ENCODE measurements around the gene IL17REL. TPM values are rescaled to one million over a fixed set of nuclear protein-coding genes. Genes with fewer than 3 reads are reported as not detected.
"Not testable (repeated sequence)": the region's sequence is repeated elsewhere in the genome, so short reads cannot be mapped to it uniquely, and the experiment has no call there.

The IL17REL gene
- total RNA-seq, 1 donor from 2014 or later = not detected

DNA sequence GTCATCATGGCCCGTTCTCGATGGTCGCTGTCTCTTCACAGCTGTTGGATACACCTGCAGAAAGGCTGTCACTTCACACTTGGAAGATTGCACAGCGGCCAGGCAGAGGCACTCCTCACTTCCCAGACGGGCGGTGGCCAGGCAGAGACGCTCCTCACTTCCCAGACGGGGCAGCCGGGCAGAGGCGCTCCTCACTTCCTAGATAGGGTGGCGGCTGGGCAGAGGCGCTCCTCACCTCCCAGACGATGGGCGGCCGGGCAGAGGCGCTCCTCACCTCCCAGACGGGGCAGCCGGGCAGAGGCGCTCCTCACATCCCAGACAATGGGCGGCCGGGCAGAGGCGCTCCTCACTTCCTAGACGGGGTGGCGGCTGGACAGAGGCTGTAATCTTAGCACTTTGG lies 22.7 kb downstream of the IL17REL start:
- DNase-seq (ENCODE audit: low read depth) = not testable (repeated sequence)

DNA sequence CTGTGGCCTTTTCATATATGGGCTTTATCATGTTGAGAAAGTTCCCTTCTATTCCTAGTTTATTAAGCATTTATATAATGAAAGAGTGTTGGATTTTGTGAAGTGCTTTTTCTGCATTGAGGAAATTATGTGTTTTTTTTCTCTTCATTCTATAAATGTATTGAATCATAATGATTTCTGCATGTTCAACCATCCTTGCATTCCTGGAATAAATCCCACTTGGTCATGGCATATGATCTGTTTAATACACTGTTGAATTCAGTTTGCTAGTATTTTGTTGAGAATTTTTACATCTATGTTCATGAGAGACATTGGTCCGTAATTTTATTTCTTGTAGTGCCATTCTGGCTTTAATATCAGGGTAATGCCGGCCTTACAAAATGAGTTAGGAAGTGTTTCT lies 26.2 kb downstream of the IL17REL start:
- no peak for DNase-seq (ENCODE audit: low read depth)

DNA sequence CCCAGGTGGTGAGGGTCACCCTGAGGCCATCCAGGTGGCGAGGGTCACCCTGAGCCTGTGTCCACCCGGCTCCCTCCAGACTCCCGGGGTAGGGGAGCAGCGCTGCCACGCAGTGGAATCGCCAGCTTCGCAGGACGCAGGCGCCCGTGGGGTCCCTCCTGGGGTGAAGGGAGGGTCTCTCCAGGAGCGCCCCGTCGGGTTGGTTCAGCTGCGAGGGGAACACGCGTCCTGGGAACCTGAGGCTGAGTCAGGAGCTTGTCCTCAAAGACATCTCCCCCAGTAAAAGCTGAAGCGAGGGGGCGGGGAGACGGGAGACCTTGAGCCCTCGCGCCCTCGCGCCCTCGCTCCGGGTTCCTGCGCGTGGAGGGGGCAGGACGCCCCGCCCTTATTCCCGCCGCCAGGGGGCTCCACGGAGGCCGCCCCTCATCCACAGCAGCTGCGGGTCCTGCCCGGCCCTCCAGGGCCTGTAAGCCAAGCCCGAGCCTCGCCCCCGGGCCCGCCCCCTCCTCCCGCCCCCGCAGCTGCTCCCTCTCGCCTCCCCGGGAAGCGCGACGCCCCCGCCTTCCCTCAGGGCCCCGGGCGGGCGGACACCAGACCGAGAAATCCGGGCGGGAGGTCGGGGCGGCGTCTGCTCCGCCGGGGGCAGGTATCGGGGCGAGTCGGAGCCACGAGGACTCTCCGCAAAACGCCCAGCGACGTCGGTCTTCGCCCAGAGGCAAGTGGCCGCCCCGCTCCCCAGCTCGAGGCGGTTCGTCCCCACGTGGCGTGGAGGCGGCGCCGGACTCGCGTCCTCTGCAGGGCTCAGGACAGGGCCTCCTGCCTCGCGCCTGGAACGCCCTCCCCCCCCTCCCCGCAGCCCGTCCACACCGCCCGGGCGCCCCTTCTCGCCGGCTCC lies 29.2 kb downstream of the IL17REL start:
- DNase-seq (ENCODE audit: low read depth) = no peak

DNA sequence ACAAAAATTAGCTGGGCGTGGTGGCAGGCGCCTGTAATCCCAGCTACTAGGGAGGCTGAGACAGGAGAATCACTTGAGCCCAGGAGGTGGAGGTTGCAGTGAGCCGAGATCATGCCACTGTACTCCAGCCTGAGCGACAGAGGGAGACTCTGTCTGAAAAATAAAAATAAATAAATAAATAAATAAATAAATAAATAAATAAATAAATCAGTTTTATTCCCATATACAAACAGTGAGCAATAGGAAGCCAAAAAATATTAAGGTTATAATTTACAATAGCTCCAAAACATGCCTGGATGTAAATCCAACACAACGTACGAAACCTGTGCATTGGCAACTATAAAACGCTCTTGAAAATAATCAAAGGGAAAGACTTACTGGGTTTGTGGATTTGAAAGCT lies 30.8 kb downstream of the IL17REL start:
- not testable (repeated sequence) for DNase-seq (ENCODE audit: low read depth)

DNA sequence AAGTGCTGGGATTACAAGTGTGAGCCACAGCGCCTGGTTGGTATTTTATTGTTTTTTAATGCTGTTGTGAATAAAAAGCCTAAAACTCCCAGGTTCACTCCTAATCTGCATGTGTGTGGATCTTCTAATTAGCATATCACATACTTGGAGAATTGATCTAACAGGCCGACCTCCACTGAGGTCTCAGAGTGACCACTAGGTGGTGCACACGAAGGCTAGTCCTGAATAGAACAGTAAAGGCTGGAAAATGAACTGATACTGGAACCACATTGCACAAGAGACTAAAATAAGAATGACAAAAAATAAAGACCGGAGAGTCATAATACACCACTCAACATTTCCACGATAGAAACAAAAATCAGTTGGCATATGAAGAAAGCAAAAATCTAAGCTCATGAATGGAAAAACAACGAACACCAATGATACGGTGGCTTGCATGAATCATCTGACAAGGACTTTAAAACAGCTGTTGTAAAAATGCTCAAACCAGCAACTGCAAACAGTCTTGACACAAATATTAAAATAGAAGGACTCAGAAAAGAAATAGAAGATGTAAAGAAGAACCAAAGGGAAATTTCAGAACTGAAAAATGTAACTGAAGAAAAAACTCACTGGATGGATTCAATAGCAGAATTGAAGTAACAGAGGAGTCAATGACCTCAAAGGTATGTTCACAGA lies 32.8 kb downstream of the IL17REL start:
- DNase-seq (ENCODE audit: low read depth) = no peak

DNA sequence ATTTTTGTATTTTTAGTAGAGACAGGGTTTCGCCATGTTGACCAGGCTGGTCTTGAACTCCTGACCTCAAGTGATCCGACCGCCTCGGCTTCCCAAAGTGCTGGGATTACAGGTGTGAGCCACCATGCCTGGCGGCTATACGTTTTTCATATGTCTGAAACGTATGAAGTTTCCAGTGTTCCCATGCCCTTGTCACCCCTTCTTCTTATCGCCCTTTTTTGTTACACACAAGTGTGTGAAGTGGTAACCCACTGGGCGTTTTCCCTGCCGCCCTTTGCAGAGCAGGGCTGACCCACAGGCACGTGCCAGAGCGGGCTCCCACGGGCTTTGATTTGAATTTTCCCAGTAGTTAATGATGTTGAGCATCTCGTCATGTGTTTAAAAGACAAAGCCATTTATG lies 35.0 kb downstream of the IL17REL start:
- no peak for DNase-seq (ENCODE audit: low read depth)

DNA sequence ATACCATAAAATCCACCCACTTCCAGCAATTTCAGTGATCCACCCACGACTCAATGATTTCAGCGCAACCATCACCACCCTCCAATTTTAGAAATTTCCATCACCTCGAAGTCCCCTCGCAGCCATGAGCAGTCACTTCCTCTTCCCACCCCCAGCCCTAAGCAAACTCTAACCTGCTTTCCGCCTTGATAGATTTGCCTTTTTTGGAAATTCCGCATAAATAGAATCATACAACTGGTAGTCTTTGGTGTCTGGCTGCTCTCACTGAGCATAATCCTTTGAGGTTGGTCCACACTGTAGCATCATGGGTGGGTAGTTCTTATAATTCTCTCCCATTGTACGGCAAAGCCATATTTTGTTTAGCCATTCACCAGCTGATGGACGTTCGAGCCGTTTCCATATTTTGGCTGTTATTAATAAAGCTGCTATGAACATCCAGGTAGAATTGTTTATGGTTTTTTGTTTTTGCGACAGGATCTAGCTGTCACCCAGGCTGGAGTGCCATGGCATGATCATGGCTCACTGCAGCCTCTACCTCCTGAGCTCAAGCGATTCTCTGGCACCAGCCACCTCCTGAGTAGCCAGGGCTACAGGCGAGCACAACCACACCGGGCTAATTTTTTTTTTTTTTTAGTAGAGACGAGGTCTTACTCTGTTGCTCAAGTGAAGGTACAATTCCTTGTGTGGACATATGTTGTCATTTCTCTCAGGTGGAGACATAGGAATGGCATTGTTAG lies 36.0 kb downstream of the IL17REL start:
- DNase-seq (ENCODE audit: low read depth) = no peak

DNA sequence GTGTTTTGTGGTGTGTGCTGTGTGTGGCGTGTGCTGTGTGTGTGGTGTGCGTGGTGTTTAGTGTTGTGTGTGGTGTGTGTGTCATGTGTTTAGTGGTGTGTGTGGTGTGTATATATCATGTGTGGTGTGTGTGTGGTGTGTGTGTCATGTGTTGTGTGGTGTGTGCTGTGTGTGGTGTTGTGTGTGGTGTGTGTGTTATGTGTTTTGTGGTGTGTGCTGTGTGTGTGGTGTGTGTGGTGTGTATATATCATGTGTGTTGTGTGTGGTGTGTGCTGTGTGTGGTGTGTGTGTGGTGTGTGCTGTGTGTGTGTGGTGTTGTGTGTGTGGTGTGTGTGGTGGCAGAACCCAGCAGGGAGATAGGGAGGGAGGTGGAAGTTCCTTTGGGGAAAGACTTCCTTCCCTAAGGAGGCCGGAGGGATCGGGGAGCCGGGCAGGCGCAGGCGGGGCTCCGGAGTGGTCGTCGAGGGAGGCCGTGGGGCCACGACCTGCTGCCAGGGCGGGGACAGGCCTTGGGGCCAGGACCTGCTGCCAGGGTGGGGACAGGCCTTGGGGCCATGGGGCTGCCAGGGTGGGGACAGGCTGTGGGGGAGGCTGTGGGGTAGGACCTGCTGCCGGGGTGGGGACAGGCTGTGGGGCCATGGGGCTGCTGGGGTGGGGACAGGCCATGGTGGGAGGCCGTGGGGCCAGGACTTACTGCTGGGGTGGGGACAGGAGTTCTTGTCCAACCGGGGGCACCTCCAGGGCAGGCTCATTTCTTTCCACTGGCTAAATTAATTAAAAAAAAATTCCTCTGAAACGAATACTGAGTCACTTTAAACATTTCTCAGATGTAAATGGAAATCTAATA lies 36.8 kb downstream of the IL17REL start:
- DNase-seq (ENCODE audit: low read depth) = no peak

DNA sequence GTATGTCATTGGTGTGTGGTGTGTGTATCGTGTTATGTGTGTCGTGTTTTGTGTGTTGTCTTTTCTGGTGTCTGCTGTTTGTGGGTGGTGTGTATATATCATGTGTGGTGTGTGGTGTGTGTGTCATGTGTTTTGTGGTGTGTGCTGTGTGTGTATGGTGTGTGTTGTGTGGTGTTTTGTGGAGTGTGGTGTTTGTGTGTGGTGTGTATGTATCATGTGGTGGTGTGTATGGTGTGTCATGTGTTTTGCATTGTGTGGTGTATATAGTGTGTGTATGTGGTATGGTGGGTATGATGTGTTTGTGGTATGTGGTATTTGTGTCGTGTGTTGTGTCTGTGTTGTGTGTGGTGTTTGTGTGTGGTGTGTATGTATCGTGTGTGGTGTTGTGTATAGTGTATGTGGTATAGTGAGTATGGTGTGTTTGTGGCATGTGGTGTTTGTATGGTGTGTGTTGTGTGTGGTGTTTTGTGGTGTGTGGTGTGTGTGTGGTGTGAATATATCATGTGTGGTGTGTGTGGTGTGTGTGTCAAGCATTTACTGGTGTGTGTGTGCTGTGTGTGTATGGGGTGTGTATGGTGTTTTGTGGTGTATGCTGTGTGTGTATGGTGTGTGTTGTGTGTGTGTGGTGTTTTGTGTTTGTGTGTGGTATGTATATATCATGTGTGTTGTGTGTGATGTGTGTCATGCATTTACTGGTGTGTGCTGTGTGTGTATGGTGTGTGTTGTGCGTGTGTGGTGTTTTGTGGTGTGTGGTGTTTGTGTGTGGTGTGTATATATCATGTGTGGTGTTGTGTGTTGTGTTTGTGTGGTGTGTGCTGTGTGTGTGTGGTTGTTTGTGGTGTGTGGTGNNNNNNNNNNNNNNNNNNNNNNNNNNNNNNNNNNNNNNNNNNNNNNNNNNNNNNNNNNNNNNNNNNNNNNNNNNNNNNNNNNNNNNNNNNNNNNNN lies 39.3 kb downstream of the IL17REL start:
- no peak for DNase-seq (ENCODE audit: low read depth)

DNA sequence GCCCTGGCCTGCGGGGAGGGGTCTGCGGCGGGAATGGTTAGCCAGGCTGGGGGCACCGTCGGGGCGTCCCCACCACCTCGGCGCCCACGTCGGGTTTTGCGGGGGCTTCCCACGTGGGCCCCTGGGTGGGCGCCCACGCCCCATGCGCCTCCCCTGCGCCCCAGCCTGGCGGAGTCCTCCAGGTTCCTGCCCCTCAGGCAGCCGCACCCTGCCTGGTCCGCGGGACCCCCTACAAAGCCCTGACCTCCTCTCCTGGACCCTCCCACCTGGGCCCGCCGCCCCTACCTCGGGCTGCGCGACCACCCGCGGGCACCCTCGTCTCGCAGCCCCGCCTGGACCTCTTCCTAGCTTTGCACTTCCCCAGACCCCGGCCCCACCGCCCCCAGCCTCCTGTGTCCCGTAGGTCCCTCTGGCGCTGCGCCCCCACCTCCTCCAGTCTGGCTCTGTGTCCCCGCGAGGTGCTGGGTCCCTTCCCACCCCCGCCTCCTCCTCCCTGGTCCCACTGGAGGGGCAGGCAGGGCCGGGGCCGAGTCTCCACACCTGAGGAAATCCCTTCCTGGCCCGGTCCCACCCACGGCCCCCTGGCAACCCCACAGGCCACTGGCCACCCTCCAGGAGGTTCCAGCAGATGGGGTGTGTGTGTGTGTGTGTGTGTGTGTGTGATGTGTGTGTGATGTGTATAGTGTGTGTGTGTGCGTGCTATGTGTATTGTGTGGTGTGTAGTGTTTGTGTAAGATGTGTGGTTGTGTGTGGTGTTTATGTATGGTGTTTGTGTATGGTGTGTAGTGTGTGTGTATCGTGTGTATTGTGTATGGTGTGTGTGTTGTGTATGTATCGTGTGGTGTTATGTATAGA lies 40.2 kb downstream of the IL17REL start:
- no peak for DNase-seq (ENCODE audit: low read depth)

DNA sequence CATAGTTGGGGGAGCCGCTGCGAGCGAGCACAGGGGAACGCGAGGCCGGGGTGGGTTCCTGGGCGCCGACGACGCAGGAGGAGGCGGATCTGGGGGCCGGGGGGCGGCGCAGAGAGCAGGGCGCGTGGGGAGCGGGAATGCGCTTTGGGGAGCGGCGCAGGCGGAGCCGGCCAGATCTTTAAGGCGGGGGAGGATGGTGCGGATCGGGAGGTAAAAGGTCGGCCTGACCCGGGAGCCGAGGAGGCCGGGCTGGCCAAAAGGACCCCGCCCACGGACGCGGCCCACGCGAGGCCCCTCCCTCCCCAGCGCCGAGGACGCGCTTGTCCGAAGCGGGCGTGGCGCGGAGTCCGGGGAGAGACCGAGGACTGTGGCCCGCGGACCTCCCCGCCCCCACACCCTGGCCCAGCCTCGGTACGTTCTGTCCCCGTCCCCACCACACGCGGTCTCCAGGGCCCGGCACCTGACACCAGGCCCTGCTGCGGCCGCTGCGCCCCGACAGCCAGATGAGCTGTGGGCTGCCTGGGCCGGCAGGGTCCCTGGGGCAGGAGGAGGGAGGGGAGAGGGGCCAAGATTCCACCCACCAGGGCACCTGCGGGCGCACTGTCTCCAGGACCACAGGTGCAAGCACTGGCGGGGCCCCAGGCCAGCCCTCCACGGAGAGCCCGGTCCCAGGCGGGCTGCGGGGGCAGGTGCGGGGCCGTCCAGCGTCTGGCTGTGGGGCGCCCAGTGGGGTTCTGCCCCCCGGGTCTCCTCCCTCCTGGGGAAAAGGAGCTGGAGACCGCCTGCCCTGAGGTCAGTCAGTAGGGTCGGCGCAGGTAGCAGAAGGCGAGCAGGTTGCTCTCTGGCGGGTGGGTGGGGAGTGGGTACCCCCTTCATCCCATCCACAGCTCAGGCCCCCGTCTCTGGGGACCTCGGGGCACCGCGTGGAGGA lies 41.1 kb downstream of the IL17REL start:
- DNase-seq (ENCODE audit: low read depth) = no peak

DNA sequence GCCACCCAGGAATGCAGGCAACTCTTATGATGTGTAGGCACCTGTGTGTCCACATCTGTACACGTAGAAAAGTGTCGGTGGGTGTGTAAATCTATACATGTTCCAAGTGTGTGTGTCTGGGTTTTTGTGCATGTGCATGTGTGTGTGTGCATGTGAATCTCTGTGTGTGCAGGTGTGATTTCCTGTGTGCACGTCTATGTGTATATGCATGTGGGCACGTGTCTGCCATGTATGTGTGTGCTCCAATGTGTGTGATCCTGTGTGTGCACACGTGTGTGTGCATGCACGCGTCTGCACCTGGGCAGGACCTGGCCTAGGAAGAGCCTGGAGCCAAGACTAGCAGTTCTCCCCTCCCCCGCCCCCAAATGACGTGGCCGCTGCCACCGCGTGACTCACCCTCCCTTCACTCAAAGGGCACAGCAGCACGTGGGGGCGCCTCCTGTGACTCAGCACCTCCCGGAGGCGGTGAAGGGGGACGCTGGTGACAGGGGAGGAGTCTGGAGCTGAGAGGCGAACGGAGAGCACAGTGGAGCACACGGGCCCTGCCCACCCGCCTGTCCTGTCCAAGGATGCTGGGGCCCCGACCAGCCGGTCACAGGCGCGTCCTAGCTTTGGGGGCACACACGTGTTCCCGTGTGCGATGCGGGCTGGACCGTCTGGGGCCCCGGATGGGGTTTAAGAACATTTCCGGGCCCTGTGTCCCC lies 41.9 kb downstream of the IL17REL start:
- peak; percentile 91 for DNase-seq (ENCODE audit: low read depth)

DNA sequence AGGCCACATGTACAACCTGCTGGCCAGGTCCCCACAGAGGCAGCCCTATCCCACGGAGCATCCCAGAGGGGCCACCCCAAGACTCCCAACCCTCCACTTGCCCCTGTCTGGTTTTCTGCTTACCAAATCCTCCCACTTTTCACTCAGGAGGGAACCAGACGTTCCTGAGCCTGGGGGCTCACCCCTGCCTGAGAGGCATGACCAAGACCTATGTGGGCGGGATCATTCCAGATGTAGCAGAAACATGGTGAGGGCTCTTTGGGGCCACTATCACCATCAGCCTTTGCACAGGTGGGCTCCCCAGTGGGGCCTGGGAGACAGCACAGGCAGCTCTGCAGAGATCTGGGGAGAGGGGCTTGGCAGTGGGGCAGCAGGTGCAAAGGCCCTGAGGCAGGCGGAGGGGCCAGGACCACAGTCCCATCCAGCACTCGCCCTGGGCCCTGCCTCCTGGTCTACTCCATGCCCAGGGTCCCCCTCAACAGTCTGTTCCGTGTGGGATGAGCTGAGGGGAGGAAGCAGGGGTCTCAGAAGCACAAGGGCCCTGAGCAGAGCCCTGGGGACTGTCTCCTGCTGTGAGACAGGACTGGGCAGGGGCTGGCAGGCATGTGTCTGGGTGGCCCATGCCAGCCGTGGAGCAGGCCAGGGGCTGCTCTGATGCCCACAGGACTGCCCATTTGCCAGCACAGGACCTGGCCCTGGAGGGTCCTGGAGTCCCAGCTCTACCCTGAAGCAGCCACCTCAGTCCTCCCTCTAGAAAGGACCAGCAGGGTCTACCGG lies 42.6 kb downstream of the IL17REL start:
- no peak for DNase-seq (ENCODE audit: low read depth)

DNA sequence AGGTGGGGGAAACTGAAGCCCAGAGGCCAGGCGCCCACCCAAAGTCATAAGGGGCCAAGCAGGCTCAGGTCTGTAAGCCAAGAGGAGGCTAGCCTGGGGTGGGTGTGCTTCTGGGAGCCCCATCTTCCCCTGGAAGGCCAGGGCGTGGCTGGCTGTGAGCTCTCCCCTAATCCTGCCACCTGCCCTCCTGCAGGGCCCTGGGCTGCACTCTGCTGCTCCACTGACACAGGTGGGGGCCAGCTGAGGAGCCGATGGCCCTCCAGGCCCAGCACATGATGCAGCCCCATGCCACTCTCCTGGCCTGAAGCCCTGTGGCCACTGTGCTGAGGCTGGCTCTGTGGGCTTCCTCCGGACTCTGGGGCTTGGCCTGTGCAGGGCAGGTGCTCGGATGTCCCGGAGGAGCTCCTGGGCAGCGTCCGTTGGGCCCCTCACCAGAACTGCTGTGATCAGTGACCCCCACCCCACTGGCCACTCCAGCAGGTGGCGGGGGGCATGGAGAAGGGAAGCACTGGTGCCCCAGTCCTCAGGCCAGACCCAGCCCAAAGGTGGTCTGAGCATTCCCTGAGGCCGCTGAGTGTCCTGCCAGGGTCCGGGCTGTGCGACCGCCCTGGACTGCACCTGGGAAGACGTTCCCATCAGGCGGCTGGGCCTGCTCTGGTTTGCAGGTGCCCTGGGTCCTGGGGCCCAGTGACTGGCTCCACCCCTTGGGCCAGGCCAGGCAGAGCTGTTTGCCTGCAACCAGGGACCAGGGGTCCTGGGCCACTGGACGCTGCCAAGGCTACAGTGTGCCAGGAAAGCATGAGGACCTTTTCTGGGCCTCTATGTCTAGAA lies 43.5 kb downstream of the IL17REL start:
- no peak for DNase-seq (ENCODE audit: low read depth)

DNA sequence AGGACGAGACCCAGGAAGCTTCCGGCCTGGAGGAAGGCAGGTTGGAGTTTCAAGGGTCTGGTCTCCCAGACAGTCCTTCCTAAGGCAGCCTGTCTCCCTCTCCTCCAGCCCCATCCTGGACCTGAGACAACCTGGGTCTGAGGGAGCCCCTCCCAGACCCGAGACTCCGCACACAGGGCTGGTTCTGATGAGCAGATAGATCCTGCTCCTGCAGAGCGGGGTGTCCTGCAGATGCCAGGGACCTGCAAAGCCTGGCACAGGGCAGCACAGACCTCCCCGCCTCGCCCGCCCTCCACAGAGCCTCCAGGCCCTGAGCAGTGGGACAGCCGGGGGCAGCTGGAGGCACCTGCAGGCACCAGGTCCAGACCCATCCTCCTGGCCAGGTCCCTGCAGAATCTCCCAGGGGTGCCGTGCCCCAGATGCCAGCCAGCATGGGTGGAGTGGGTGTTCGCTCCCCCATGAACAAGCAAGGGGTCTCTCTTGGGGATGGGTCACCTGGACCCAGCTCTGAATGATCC lies 44.2 kb downstream of the IL17REL start:
- no peak for DNase-seq (ENCODE audit: low read depth)

DNA sequence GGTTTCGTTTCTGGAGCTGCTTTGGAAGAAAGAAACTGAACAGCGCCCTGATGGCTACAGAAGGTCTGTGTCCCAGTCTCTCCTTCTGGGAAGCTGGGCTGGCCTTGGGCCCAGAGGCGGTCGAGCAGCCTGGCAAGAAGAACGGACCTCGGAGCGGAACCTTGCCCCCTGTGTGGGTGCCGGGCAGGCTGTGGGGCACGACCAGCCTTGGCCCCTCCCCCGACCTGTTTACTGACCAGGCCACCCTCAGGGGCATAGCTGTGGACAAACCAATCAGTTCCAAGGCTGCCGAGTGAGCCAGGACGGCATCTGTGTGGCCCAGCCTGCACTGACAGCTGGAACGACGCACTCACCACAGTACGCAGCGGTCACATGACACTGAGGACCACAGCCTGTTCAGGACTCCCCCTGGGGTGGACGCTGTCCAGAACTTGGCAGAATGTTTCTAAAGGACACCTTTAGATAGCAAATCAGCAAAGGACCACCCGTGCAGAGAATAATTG lies 44.8 kb downstream of the IL17REL start:
- DNase-seq (ENCODE audit: low read depth) = no peak
